Parathyroid adenoma (tissue), 2 donors: ENCODE data around the gene ITPK1.

Experiments
- H2AFZ ChIP-seq: fragments of 300-600 bp; sonication (generic); one replicate; pipeline ENCODE4 v1.7.0; 2017; ENCODE audit warnings: antibody characterized with exemption, mild to moderate bottlenecking
- H3K27ac ChIP-seq: fragments of 300-600 bp; sonication (generic); one replicate; pipeline ENCODE4 v1.7.0; 2017
- H3K27me3 ChIP-seq: fragments of 300-600 bp; sonication (generic); one replicate; pipeline ENCODE4 v1.7.0; 2017; ENCODE audit warnings: low read length; ENCODE audit not compliant: control insufficient read depth, insufficient read depth
- H3K36me3 ChIP-seq: fragments of 300-600 bp; sonication (generic); one replicate; pipeline ENCODE4 v1.7.0; 2017; ENCODE audit warnings: low read length; ENCODE audit not compliant: control insufficient read depth, insufficient read depth
- H3K4me1 ChIP-seq: fragments of 300-600 bp; sonication (generic); one replicate; pipeline ENCODE4 v1.7.0; 2017; ENCODE audit warnings: control low read depth
- H3K4me2 ChIP-seq: fragments of 300-600 bp; sonication (generic); one replicate; pipeline ENCODE4 v1.7.0; 2017; ENCODE audit warnings: low read length
- H3K4me3 ChIP-seq: fragments of 300-600 bp; sonication (generic); one replicate; pipeline ENCODE4 v1.7.0; 2017; ENCODE audit warnings: low read depth, low read length
- H3K79me2 ChIP-seq: fragments of 300-600 bp; sonication (generic); one replicate; pipeline ENCODE4 v1.7.0; 2017; ENCODE audit warnings: control low read depth
- H3K9ac ChIP-seq: fragments of 300-600 bp; sonication (generic); one replicate; pipeline ENCODE4 v1.7.0; 2017; ENCODE audit warnings: mild to moderate bottlenecking
- H3K9me3 ChIP-seq: fragments of 300-600 bp; sonication (generic); one replicate; pipeline ENCODE4 v1.7.0; 2017; ENCODE audit warnings: low read length; ENCODE audit not compliant: control insufficient read depth
- TF ChIP-seq, protein P1 (sequence below): fragments of 300-600 bp; sonication (generic); IDR thresholded peaks from one replicate; pipeline ENCODE4 v1.7.0; 2017; ENCODE audit warnings: antibody characterized with exemption, mild to moderate bottlenecking
- donor health status: primary hyperparathyroidism.

ITPK1 gene

GRCh38 chr14:92978229-92979021 is 137.3 kb downstream of the ITPK1 start:
- H3K36me3 ChIP-seq = no peaks in the 10 kb centered on the region
- TF ChIP-seq, protein P1, sequence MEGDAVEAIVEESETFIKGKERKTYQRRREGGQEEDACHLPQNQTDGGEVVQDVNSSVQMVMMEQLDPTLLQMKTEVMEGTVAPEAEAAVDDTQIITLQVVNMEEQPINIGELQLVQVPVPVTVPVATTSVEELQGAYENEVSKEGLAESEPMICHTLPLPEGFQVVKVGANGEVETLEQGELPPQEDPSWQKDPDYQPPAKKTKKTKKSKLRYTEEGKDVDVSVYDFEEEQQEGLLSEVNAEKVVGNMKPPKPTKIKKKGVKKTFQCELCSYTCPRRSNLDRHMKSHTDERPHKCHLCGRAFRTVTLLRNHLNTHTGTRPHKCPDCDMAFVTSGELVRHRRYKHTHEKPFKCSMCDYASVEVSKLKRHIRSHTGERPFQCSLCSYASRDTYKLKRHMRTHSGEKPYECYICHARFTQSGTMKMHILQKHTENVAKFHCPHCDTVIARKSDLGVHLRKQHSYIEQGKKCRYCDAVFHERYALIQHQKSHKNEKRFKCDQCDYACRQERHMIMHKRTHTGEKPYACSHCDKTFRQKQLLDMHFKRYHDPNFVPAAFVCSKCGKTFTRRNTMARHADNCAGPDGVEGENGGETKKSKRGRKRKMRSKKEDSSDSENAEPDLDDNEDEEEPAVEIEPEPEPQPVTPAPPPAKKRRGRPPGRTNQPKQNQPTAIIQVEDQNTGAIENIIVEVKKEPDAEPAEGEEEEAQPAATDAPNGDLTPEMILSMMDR = no peak

GRCh38 chr14:92976268-92976667 is 139.5 kb downstream of the ITPK1 start:
- Histone ChIP-seq H3K4me2 (no peak overlapping the region), H3K36me3 (no peaks in the 10 kb centered on the region), H3K79me2 (peaks cover 3% of the 10 kb centered on the region), H3K9me3 (no peaks in the 10 kb centered on the region), H3K27ac (no peak overlapping the region), H3K4me3 (no peak overlapping the region), H3K4me1 (no peaks in the 10 kb centered on the region), H3K27me3 (no peaks in the 10 kb centered on the region), H3K9ac (no peak overlapping the region), H2AFZ (no peak overlapping the region)
- TF ChIP-seq, protein P1 = no peak

More at GRCh38 chr14:92978229-92979021, 137.3 kb downstream of the ITPK1 start:
- no peak overlapping the region for H3K4me3 ChIP-seq
- no peaks in the 10 kb centered on the region for H3K4me1 ChIP-seq
- no peaks in the 10 kb centered on the region for H3K27me3 ChIP-seq
- no peak overlapping the region for H3K27ac ChIP-seq
- H3K9me3 ChIP-seq = no peaks in the 10 kb centered on the region
- no peak overlapping the region for H2AFZ ChIP-seq
- H3K9ac ChIP-seq = no peak overlapping the region
- no peaks in the 10 kb centered on the region for H3K79me2 ChIP-seq
- no peak overlapping the region for H3K4me2 ChIP-seq

- no peaks in the 10 kb centered on the region for H3K36me3 ChIP-seq
- no peak overlapping the region for H3K4me2 ChIP-seq
- H3K79me2 ChIP-seq = peaks cover 4% of the 10 kb centered on the region
- no peak overlapping the region for H3K4me3 ChIP-seq
- H3K27ac ChIP-seq = no peak overlapping the region
- H3K9ac ChIP-seq = no peak overlapping the region
- TF ChIP-seq, protein P1 = no peak
- H3K27me3 ChIP-seq = no peaks in the 10 kb centered on the region
- H2AFZ ChIP-seq = no peak overlapping the region
- H3K9me3 ChIP-seq = no peaks in the 10 kb centered on the region
- H3K4me1 ChIP-seq = peaks cover 3% of the 10 kb centered on the region
Measured at GRCh38 chr14:92974541-92975345, 141.0 kb downstream of the ITPK1 start.

DNA sequence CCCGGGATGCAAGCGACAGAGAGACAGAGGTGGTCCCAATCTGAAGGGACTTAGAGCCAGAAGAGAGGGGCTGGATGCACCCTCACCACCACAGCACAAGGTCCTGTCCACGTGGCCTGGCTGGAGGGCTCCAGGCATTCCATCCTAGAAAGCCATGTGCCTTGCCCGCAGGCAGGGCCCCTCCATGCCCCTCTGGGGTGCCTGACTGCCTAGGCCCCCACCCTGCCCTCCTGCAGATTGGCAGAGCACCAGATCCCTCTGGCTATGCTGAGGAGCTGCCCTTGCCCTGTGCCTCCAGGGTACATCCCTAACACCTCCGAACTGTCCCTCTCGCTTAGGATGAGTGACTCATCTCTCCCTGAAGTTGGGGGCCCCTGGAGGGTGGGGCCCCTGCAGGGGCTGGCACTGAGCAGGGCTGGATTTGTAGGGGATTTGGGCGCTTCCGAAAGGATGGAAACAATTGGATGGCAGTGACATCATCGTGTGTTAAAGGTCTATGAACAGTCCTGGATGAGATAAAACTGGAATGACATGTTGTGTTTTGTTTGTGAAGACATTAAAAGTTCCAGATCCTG is 141.8 kb downstream of the ITPK1 start:
- TF ChIP-seq, protein P1 = no peak
- Histone ChIP-seq H3K9me3 (no peaks in the 10 kb centered on the region), H3K27ac (no peak overlapping the region), H3K79me2 (peaks cover 8% of the 10 kb centered on the region), H3K4me3 (no peak overlapping the region), H3K9ac (no peak overlapping the region), H3K4me2 (no peak overlapping the region), H2AFZ (no peak overlapping the region), H3K36me3 (no peaks in the 10 kb centered on the region), H3K4me1 (peaks cover 3% of the 10 kb centered on the region), H3K27me3 (no peaks in the 10 kb centered on the region)
